Endodermal cell (in vitro differentiated cells): ENCODE measurements around the gene KRT6B. TPM values are rescaled to one million over a fixed set of nuclear protein-coding genes. Genes with fewer than 3 reads are reported as not detected.

ENCODE experiments used
- DNase-seq: peaks from one replicate; pipeline ENCODE4 v3.0.0-alpha.2; 2017
- H3K27ac ChIP-seq: 2 replicates; pipeline ENCODE4 v1.5.1; 2013; ENCODE audit warnings: mild to moderate bottlenecking, low read depth, low read length, moderate library complexity
- H3K27me3 ChIP-seq: 2 replicates; pipeline ENCODE4 v1.6.1; 2013; ENCODE audit warnings: mild to moderate bottlenecking, low read length, moderate library complexity; ENCODE audit not compliant: insufficient read depth, control insufficient read depth, poor library complexity, severe bottlenecking
- H3K36me3 ChIP-seq: 2 replicates; pipeline ENCODE4 v1.7.0; 2013; ENCODE audit warnings: mild to moderate bottlenecking, low read length, moderate library complexity; ENCODE audit not compliant: control insufficient read depth, insufficient read depth
- H3K4me1 ChIP-seq: one replicate; pipeline ENCODE4 v1.7.0; 2013; ENCODE audit warnings: low read length; ENCODE audit not compliant: control insufficient read depth, insufficient read depth
- H3K4me3 ChIP-seq: 2 replicates; pipeline ENCODE4 v1.5.1; 2013; ENCODE audit warnings: mild to moderate bottlenecking, low read length, moderate library complexity
- H3K9ac ChIP-seq: 2 replicates; pipeline ENCODE4 v1.6.1; 2013; ENCODE audit warnings: mild to moderate bottlenecking, low read length, moderate library complexity; ENCODE audit not compliant: poor library complexity, severe bottlenecking; ENCODE audit errors: extremely low read depth
- H3K9me3 ChIP-seq: 2 replicates; pipeline ENCODE4 v1.6.1; 2013; ENCODE audit warnings: mild to moderate bottlenecking, low read length, moderate library complexity; ENCODE audit not compliant: control insufficient read depth
- H3K27ac Mint-ChIP-seq: 2 replicates; pipeline ENCODE4 v1.8.0; 2020; ENCODE audit warnings: mixed read lengths
- H3K27me3 Mint-ChIP-seq: 2 replicates; pipeline ENCODE4 v1.8.0; 2021; ENCODE audit warnings: mild to moderate bottlenecking, mixed read lengths; ENCODE audit not compliant: insufficient read depth
- H3K36me3 Mint-ChIP-seq: 2 replicates; pipeline ENCODE4 v1.8.0; 2020; ENCODE audit warnings: low read depth, mixed read lengths
- H3K4me1 Mint-ChIP-seq: 2 replicates; pipeline ENCODE4 v1.8.0; 2020; ENCODE audit warnings: mixed read lengths
- H3K4me3 Mint-ChIP-seq: 2 replicates; pipeline ENCODE4 v1.8.0; 2020; ENCODE audit warnings: mild to moderate bottlenecking, moderate library complexity, mixed read lengths
- H3K9me3 Mint-ChIP-seq: 2 replicates; pipeline ENCODE4 v1.8.0; 2020; ENCODE audit warnings: mild to moderate bottlenecking, mixed read lengths
- WGBS, 2 experiments: methylation state at CpG; one replicate each; pipeline versions ENCODE4 v1.1.5 to v1.1.7; 2013; ENCODE audit warnings: missing lambda C conversion rate in 2 of 2, mixed read lengths in 1 of 2; ENCODE audit not compliant: insufficient coverage in 1 of 2, insufficient read length in 1 of 2; 5-methylcytosine and 5-hydroxymethylcytosine counted together
- total RNA-seq, 2 donors: library from RNA; stranded (reverse); fragmentation: NEBNext Ultra II Directional in 1 of 2; extraction: Animal tissue kit (Norgen Biotek cat#: 25700) in 1 of 2; gene quantifications; 2 replicates in 1 of 2; 3 replicates in 1 of 2; pipeline ENCODE4 v1.2.1, GENCODE V29; 2021
- TF ChIP-seq, protein P1 (sequence below): fragments of 200-600 bp; sonication (generic); conservative IDR thresholded peaks from 2 replicates; pipeline ENCODE4 v1.5.0; 2021; ENCODE audit warnings: antibody characterized with exemption, mild to moderate bottlenecking

The KRT6B gene
- total RNA-seq, 2 donors from 2014 or later: not detected

- H3K36me3 Mint-ChIP-seq: no peaks in the 10 kb centered on the region
- H3K36me3 ChIP-seq: no peaks in the 10 kb centered on the region
- H3K4me3 ChIP-seq: no peak overlapping the region
- H3K4me1 ChIP-seq: no peaks in the 10 kb centered on the region
- no peaks in the 10 kb centered on the region for H3K9me3 ChIP-seq
- no peaks in the 10 kb centered on the region for H3K9me3 Mint-ChIP-seq
- peaks cover 4% of the 10 kb centered on the region for H3K4me1 Mint-ChIP-seq
- peak; percentile 36 for DNase-seq
- H3K9ac ChIP-seq: no peak overlapping the region
- H3K27ac ChIP-seq: peak overlapping the region; percentile 69
- TF ChIP-seq, protein P1, sequence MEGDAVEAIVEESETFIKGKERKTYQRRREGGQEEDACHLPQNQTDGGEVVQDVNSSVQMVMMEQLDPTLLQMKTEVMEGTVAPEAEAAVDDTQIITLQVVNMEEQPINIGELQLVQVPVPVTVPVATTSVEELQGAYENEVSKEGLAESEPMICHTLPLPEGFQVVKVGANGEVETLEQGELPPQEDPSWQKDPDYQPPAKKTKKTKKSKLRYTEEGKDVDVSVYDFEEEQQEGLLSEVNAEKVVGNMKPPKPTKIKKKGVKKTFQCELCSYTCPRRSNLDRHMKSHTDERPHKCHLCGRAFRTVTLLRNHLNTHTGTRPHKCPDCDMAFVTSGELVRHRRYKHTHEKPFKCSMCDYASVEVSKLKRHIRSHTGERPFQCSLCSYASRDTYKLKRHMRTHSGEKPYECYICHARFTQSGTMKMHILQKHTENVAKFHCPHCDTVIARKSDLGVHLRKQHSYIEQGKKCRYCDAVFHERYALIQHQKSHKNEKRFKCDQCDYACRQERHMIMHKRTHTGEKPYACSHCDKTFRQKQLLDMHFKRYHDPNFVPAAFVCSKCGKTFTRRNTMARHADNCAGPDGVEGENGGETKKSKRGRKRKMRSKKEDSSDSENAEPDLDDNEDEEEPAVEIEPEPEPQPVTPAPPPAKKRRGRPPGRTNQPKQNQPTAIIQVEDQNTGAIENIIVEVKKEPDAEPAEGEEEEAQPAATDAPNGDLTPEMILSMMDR: no peak
- peaks cover 2% of the 10 kb centered on the region for H3K27me3 Mint-ChIP-seq
- H3K4me3 Mint-ChIP-seq: no peak overlapping the region
- H3K27me3 ChIP-seq: no peaks in the 10 kb centered on the region
- no peak overlapping the region for H3K27ac Mint-ChIP-seq
- 85 to 94% methylated on average over 2 to 5 of the region's 5 CpGs for WGBS, 2 experiments
Measured at GRCh38 chr12:52440821-52441319, 11.1 kb downstream of the KRT6B start.

- Histone ChIP-seq H3K27me3 (no peaks in the 10 kb centered on the region), H3K9me3 (no peaks in the 10 kb centered on the region), H3K9ac (no peak overlapping the region), H3K4me3 (no peak overlapping the region), H3K36me3 (no peaks in the 10 kb centered on the region), H3K4me1 (no peaks in the 10 kb centered on the region), H3K27ac (no peak overlapping the region)
- peak; percentile 38 for DNase-seq
- H3K4me3 Mint-ChIP-seq: no peak overlapping the region
- no peaks in the 10 kb centered on the region for H3K9me3 Mint-ChIP-seq
- H3K4me1 Mint-ChIP-seq: peaks cover 4% of the 10 kb centered on the region
- TF ChIP-seq, protein P1: no peak
- 89 to 100% methylated on average over 1 to 2 of the region's 2 CpGs for WGBS, 2 experiments
- H3K36me3 Mint-ChIP-seq: no peaks in the 10 kb centered on the region
- peaks cover 2% of the 10 kb centered on the region for H3K27me3 Mint-ChIP-seq
- no peak overlapping the region for H3K27ac Mint-ChIP-seq
Measured at GRCh38 chr12:52439845-52440244, 12.1 kb downstream of the KRT6B start.

DNA sequence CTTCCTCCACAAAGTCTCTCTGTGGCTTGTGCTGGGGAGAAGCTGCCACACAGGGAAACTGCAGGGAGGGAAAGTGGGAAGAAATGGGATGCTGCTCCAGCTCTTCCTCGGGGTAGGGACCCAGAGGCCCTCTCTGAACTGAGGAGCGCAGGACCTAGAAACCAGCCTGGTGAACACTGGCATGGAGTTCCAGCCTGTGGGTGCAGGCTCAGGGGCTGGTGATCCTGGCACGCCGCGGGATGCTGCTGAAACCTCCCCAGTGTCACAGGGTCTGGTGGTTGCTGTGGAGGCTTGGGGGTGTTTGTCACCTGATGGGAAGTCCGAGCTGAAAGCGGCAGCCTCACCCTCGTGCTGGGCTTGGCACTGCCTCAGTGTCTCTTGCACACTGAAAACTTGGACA, 12.5 kb downstream of the KRT6B start:
- 81% methylated on average over 3 to 8 of the region's 8 CpGs for WGBS, 2 experiments
- no peak overlapping the region for H3K27ac Mint-ChIP-seq

More for the DNA sequence above, 12.5 kb downstream of the KRT6B start:
- H3K4me1 Mint-ChIP-seq: peaks cover 4% of the 10 kb centered on the region
- no peaks in the 10 kb centered on the region for H3K9me3 ChIP-seq
- H3K4me1 ChIP-seq: no peaks in the 10 kb centered on the region
- no peaks in the 10 kb centered on the region for H3K36me3 ChIP-seq
- H3K4me3 ChIP-seq: no peak overlapping the region
- no peak for DNase-seq
- H3K27me3 Mint-ChIP-seq: peaks cover 2% of the 10 kb centered on the region
- H3K36me3 Mint-ChIP-seq: no peaks in the 10 kb centered on the region
- no peak overlapping the region for H3K4me3 Mint-ChIP-seq
- H3K9ac ChIP-seq: no peak overlapping the region
- no peaks in the 10 kb centered on the region for H3K27me3 ChIP-seq
- H3K27ac ChIP-seq: no peak overlapping the region
- no peaks in the 10 kb centered on the region for H3K9me3 Mint-ChIP-seq
- TF ChIP-seq, protein P1: no peak
